ENCODE data around the gene PHC2.

Gene PHC2

DNA sequence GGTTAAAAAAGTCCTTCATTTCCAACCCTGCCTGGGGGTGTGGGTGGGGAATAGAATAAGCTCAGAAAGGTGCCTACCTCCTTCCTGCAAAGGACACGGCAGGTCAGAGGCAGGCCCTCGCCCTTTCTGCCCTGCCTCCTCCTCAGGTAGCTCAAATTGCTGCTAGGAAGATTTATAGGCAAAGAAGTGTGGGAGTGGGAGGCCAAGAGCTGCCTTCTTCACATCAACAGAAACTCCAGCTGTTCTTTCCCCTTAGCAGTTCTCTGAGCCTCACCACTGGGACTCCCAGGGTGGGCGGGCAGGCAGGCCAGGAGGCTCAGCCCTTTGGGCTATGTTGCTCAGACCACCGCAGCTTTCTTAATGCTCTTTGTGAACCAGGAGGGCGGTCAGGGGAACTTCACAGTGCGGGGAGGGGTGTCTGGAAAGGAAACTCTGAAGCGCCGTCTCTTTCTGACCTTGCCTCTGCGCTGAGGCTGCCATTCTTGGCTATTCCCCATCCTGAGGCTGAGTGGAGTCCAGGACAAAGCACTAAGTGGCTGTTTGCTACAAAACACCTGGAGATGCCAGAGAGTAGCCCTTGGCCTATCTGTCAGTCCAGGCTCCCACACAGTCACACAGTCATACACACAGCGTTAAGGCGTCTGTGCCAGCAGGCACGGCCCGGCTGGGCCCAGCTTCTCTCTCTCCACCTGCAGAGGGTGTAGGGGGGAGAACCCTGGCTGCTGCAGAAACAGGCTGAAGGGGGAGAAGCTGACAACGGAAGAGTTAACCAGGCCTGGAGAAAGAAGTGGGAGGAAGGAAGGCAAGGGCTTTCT, 107.0 kb downstream of the PHC2 start:
- Histone ChIP-seq H3K36me3 (ENCODE audit: insufficient read depth, low read length) (peaks cover 60% of the 10 kb centered on the region), H3K4me2 (ENCODE audit: low read depth, low read length, poor library complexity, severe bottlenecking) (no peak overlapping the region), H4K20me1 (ENCODE audit: insufficient read depth, low read length, poor library complexity, severe bottlenecking) (no peaks in the 10 kb centered on the region), H3K27me3 (ENCODE audit: insufficient read depth, low read length, poor library complexity, severe bottlenecking) (no peaks in the 10 kb centered on the region), H3K4me3 (ENCODE audit: low read length, poor library complexity, severe bottlenecking) (no peak overlapping the region), H3F3A (ENCODE audit: low read depth) (no peaks in the 10 kb centered on the region), H2AFZ (ENCODE audit: low read length) (no peak overlapping the region), H3K9me3 (ENCODE audit: insufficient read depth, low read depth, low read length) (no peaks in the 10 kb centered on the region), H3K9me2 (replicated peaks; ENCODE audit: low read depth, low read length) (no peaks in the 10 kb centered on the region), H3K79me2 (ENCODE audit: insufficient read depth, low read length) (no peaks in the 10 kb centered on the region), H3K9ac (ENCODE audit: low read depth, low read length, poor library complexity, severe bottlenecking) (no peak overlapping the region), H3K4me1 (ENCODE audit: insufficient read depth, low read length, poor library complexity, severe bottlenecking) (no peaks in the 10 kb centered on the region)
- no peak for TF ChIP-seq EZH2phosphoT487 (IDR thresholded peaks at IDR 0.05; ENCODE audit: borderline replicate concordance)
- TF ChIP-seq, protein P1, sequence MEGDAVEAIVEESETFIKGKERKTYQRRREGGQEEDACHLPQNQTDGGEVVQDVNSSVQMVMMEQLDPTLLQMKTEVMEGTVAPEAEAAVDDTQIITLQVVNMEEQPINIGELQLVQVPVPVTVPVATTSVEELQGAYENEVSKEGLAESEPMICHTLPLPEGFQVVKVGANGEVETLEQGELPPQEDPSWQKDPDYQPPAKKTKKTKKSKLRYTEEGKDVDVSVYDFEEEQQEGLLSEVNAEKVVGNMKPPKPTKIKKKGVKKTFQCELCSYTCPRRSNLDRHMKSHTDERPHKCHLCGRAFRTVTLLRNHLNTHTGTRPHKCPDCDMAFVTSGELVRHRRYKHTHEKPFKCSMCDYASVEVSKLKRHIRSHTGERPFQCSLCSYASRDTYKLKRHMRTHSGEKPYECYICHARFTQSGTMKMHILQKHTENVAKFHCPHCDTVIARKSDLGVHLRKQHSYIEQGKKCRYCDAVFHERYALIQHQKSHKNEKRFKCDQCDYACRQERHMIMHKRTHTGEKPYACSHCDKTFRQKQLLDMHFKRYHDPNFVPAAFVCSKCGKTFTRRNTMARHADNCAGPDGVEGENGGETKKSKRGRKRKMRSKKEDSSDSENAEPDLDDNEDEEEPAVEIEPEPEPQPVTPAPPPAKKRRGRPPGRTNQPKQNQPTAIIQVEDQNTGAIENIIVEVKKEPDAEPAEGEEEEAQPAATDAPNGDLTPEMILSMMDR (conservative IDR thresholded peaks at IDR 0.05; ENCODE audit: low read length): no peak

DNA sequence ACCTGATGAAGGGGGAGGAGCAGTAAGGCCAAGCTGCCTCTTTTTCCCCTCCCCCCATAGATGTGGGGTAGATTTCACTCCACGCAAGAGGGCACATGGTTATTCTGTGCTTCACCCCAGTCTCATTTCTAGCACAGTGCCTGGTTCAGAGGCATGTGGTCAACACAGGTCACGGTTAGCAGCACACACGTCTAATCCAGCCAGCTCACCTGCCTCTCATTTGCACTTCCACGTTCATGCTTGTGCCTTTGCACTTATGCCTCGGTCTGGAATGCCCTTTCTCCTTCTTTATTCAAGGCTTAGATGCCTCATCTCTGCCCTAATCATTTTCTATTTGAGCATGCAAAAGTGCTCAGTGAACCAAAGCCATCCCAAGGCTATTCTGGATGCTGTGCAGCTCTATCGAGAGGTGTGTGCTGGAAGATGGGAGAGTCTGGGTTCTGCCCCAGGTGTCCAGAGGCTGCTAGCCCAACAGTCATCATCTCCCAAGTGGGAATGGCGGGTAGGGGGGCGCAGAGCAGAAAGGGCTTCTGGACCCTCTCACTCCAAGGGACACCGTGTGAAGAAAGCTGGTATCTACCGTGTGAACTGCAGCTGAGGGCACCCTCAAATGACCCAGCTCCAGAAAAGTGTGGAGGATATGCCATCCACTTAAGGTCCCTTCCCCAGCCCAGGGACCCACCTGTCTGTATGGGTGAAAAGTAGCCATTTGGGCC, 107.9 kb downstream of the PHC2 start:
- Histone ChIP-seq H4K20me1 (ENCODE audit: insufficient read depth, low read length, poor library complexity, severe bottlenecking) (no peaks in the 10 kb centered on the region), H3K9ac (ENCODE audit: low read depth, low read length, poor library complexity, severe bottlenecking) (no peak overlapping the region), H3K4me1 (ENCODE audit: insufficient read depth, low read length, poor library complexity, severe bottlenecking) (no peaks in the 10 kb centered on the region)

GRCh38 chr1:33322109-33322508, 108.8 kb downstream of the PHC2 start:
- Histone ChIP-seq H2AFZ (ENCODE audit: low read length) (no peak overlapping the region), H4K20me1 (ENCODE audit: insufficient read depth, low read length, poor library complexity, severe bottlenecking) (no peaks in the 10 kb centered on the region), H3K4me2 (ENCODE audit: low read depth, low read length, poor library complexity, severe bottlenecking) (no peak overlapping the region), H3K36me3 (ENCODE audit: insufficient read depth, low read length) (peaks cover 43% of the 10 kb centered on the region), H3K9me2 (replicated peaks; ENCODE audit: low read depth, low read length) (no peaks in the 10 kb centered on the region), H3F3A (ENCODE audit: low read depth) (no peaks in the 10 kb centered on the region), H3K9ac (ENCODE audit: low read depth, low read length, poor library complexity, severe bottlenecking) (no peak overlapping the region), H3K4me1 (ENCODE audit: insufficient read depth, low read length, poor library complexity, severe bottlenecking) (no peaks in the 10 kb centered on the region), H3K4me3 (ENCODE audit: low read length, poor library complexity, severe bottlenecking) (no peak overlapping the region), H3K9me3 (ENCODE audit: insufficient read depth, low read depth, low read length) (no peaks in the 10 kb centered on the region), H3K79me2 (ENCODE audit: insufficient read depth, low read length) (no peaks in the 10 kb centered on the region), H3K27me3 (ENCODE audit: insufficient read depth, low read length, poor library complexity, severe bottlenecking) (no peaks in the 10 kb centered on the region)
- TF ChIP-seq EZH2phosphoT487 (IDR thresholded peaks at IDR 0.05; ENCODE audit: borderline replicate concordance): no peak
- TF ChIP-seq, protein P1 (conservative IDR thresholded peaks at IDR 0.05; ENCODE audit: low read length): no peak

More for the DNA sequence above, 107.9 kb downstream of the PHC2 start:
- no peaks in the 10 kb centered on the region for H3K27me3 ChIP-seq (ENCODE audit: insufficient read depth, low read length, poor library complexity, severe bottlenecking)
- no peak overlapping the region for H2AFZ ChIP-seq (ENCODE audit: low read length)
- no peaks in the 10 kb centered on the region for H3K9me3 ChIP-seq (ENCODE audit: insufficient read depth, low read depth, low read length)
- TF ChIP-seq EZH2phosphoT487 (IDR thresholded peaks at IDR 0.05; ENCODE audit: borderline replicate concordance): no peak
- TF ChIP-seq, protein P1 (conservative IDR thresholded peaks at IDR 0.05; ENCODE audit: low read length): no peak
- no peaks in the 10 kb centered on the region for H3K9me2 ChIP-seq (replicated peaks; ENCODE audit: low read depth, low read length)
- no peak overlapping the region for H3K4me3 ChIP-seq (ENCODE audit: low read length, poor library complexity, severe bottlenecking)
- no peaks in the 10 kb centered on the region for H3K79me2 ChIP-seq (ENCODE audit: insufficient read depth, low read length)
- no peak overlapping the region for H3K4me2 ChIP-seq (ENCODE audit: low read depth, low read length, poor library complexity, severe bottlenecking)
- H3K36me3 ChIP-seq (ENCODE audit: insufficient read depth, low read length): peaks cover 52% of the 10 kb centered on the region
- no peaks in the 10 kb centered on the region for H3F3A ChIP-seq (ENCODE audit: low read depth)
